GM12878 (cell line): ENCODE measurements around the gene NAA25. TPM values are rescaled to one million over a fixed set of nuclear protein-coding genes. Genes with fewer than 3 reads are reported as not detected.
A peak's percentile ranks its signal among the peaks of the same experiment; 100 is the strongest.
"Not testable (repeated sequence)": the region's sequence is repeated elsewhere in the genome, so short reads cannot be mapped to it uniquely, and the experiment has no call there.

ENCODE experiments used
- ATAC-seq: fragments of 200-7000 bp; cut with Tn5 transposase; 3 replicates; pipeline ENCODE4 v1.9.1; 2020; ENCODE audit warnings: mild to moderate bottlenecking, moderate library complexity
- BruUV-seq: library from RNA; stranded (reverse); fragments of 400-500 nt; replicated peaks from 2 replicates; lab custom pipeline; 2021; lab: Mats Ljungman, UMichigan
- CTCF ChIA-PET: fragments of 300-600 bp; sonication (Branson Sonifier 250); formaldehyde crosslinking; extraction: SDS; loops from one replicate; lab custom pipeline; 2021; ENCODE audit warnings: inconsistent platforms; lab: Yijun Ruan, JAX
- POLR2A ChIA-PET: fragments of 350-600 bp; formaldehyde crosslinking; extraction: SDS; loops from one replicate; lab custom pipeline; 2021; ENCODE audit warnings: inconsistent platforms; lab: Charles Lee
- RAD21 ChIA-PET: fragments of 300-600 bp; sonication (Branson Sonifier 250); formaldehyde crosslinking; loops from one replicate; lab custom pipeline; 2023; ENCODE audit warnings: antibody characterized with exemption; ENCODE audit not compliant: unreplicated experiment; lab: Charles Lee
- SMC1A ChIA-PET: fragments of 300-600 bp; sonication (Branson Sonifier 250); formaldehyde crosslinking; loops from one replicate; lab custom pipeline; 2023; ENCODE audit not compliant: unreplicated experiment, uncharacterized antibody; lab: Charles Lee
- DNase-seq: peaks from one replicate; pipeline ENCODE4 v3.0.0-alpha.2; 2011; ENCODE audit warnings: low read depth, low spot score
- FAIRE-seq: peaks from 3 replicates; lab custom pipeline; 2011; peaks lifted over from hg19 to GRCh38; lab: Jason Lieb, UNC
- H2AFZ ChIP-seq: 2 replicates; pipeline ENCODE4 v1.6.0; 2011; ENCODE audit warnings: low read depth, low read length, control low read depth; ENCODE audit not compliant: control insufficient read depth
- H3K27ac ChIP-seq: 2 replicates; pipeline ENCODE4 v1.5.1; 2011; ENCODE audit warnings: control low read depth; ENCODE audit not compliant: control insufficient read depth, insufficient read depth
- H3K27me3 ChIP-seq, 2 experiments: replicated peaks in 1 of 2; 2 replicates each; pipeline versions ENCODE4 v1.6.0 to v1.6.1; 2011; ENCODE audit warnings: low read length in 1 of 2; ENCODE audit not compliant: control insufficient read depth in 2 of 2, insufficient read depth in 2 of 2
- H3K36me3 ChIP-seq, 2 experiments: 2 replicates each; pipeline ENCODE4 v1.5.1; 2011; ENCODE audit warnings: low read length in 1 of 2; ENCODE audit not compliant: control insufficient read depth in 2 of 2, insufficient read depth in 2 of 2
- H3K4me1 ChIP-seq: 2 replicates; pipeline ENCODE4 v1.6.1; 2011; ENCODE audit warnings: mild to moderate bottlenecking, low read length, moderate library complexity, mixed read lengths; ENCODE audit not compliant: control insufficient read depth, insufficient read depth
- H3K4me2 ChIP-seq: 2 replicates; pipeline ENCODE4 v1.6.0; 2011; ENCODE audit warnings: control low read depth; ENCODE audit not compliant: control insufficient read depth, insufficient read depth
- H3K4me3 ChIP-seq: fragments of 200-600 bp; sonication (generic); 2 replicates; pipeline ENCODE4 v1.5.1; 2016
- H3K79me2 ChIP-seq: 2 replicates; pipeline ENCODE4 v1.6.0; 2011; ENCODE audit warnings: low read length; ENCODE audit not compliant: control insufficient read depth, insufficient read depth
- H3K9ac ChIP-seq: 2 replicates; pipeline ENCODE4 v1.8.0; 2011; ENCODE audit warnings: low read length, control low read depth, mixed read lengths; ENCODE audit not compliant: control insufficient read depth, insufficient read depth
- H3K9me3 ChIP-seq: replicated peaks from 3 replicates; pipeline ENCODE4 v1.5.1; 2011; ENCODE audit warnings: mild to moderate bottlenecking, low read length; ENCODE audit not compliant: control insufficient read depth, insufficient read depth
- H4K20me1 ChIP-seq: 2 replicates; pipeline ENCODE4 v1.6.0; 2011; ENCODE audit not compliant: control insufficient read depth, insufficient read depth
- BRCA1 ChIP-seq: IDR thresholded peaks from 2 replicates; pipeline ENCODE4 v1.6.1; 2011; ENCODE audit warnings: low read depth, low read length, improper control_type of control experiment
- E4F1 ChIP-seq: fragments of 450-650 bp; IDR thresholded peaks from 2 replicates; pipeline ENCODE4 v1.6.1; 2018; ENCODE audit warnings: borderline replicate concordance, mild to moderate bottlenecking; ENCODE audit not compliant: partially characterized antibody
- ETV6 ChIP-seq, 2 experiments: fragments of 450-650 bp in 1 of 2; IDR thresholded peaks in 1 of 2; conservative IDR thresholded peaks in 1 of 2; 2 replicates each; pipeline ENCODE4 v1.6.1; 2014; ENCODE audit warnings: antibody characterized with exemption in 1 of 2, borderline replicate concordance in 1 of 2, low read depth in 1 of 2, mild to moderate bottlenecking in 1 of 2, moderate library complexity in 1 of 2
- MLLT1 ChIP-seq: fragments of 450-650 bp; IDR thresholded peaks from 2 replicates; pipeline ENCODE4 v1.6.1; 2016; ENCODE audit warnings: mild to moderate bottlenecking
- PML ChIP-seq: IDR thresholded peaks from 2 replicates; pipeline ENCODE4 v1.6.1; 2012; ENCODE audit warnings: low read length, inconsistent platforms
- TCF3 ChIP-seq: IDR thresholded peaks from 2 replicates; pipeline ENCODE4 v1.6.1; 2012; ENCODE audit warnings: low read depth, mild to moderate bottlenecking, low read length, borderline replicate concordance; ENCODE audit not compliant: insufficient read depth
- TCF7 ChIP-seq: IDR thresholded peaks from 2 replicates; pipeline ENCODE4 v1.6.1; 2014; ENCODE audit warnings: antibody characterized with exemption, borderline replicate concordance
- ZZZ3 ChIP-seq: IDR thresholded peaks from 2 replicates; pipeline ENCODE4 v1.6.1; 2011; ENCODE audit warnings: low read depth; ENCODE audit not compliant: control insufficient read depth, insufficient read length
- WGBS: methylation state at CpG from one replicate; pipeline ENCODE4 v1.1.6; 2016; ENCODE audit warnings: low lambda C conversion rate; ENCODE audit not compliant: insufficient replicate concordance, insufficient coverage; ENCODE audit errors: missing lambda C conversion rate; 5-methylcytosine and 5-hydroxymethylcytosine counted together
- in situ Hi-C: fragments of 300-500 bp; cut with MboI; formaldehyde crosslinking; loops from 9 replicates; pipeline ENCODE4 v1.14.3; 2018; ENCODE audit warnings: mixed read lengths
- intact Hi-C: fragments of 100-400 bp; cut with micrococcal nuclease; formaldehyde crosslinking; loops from one replicate; pipeline ENCODE4 v1.14.2; 2022; ENCODE audit not compliant: unreplicated experiment
- polyA plus RNA-seq, 11 experiments: library from polyadenylated mRNA; depleted of rRNA in 4 of 11; unstranded in 6 of 11; stranded (reverse) in 5 of 11; fragments of >200 nt; fragmentation: Nextera tagmentation in 4 of 11; fragmentation: Illumina TruSeq in 1 of 11; extraction: Ambion mirVana in 4 of 11; extraction: Trizol in 1 of 11; gene quantifications; 1 replicate in 1 of 11; 2 replicates in 10 of 11; pipeline versions ENCODE4 v1.2.1 to v1.2.3, GENCODE V29; 2011 to 2016; ENCODE audit warnings: inconsistent platforms in 2 of 11, missing spikeins in 2 of 11, low read depth in 1 of 11
- total RNA-seq, 4 experiments: library from RNA; depleted of rRNA in 3 of 4; stranded (reverse); fragments of >200 nt in 3 of 4; fragmentation: Illumina TruSeq in 1 of 4; extraction: Trizol in 1 of 4; gene quantifications; 2 replicates each; pipeline versions ENCODE4 v1.2.1 to v1.2.3, GENCODE V29; 2013 to 2021

NAA25 gene
- total and polyA plus RNA-seq, 10 of the 15 experiments (the other 5 are each of a cell fraction or from before 2014, with no cell fraction given), result 15.0 to 39.2 (median 29.4) TPM

- 90% methylated on average over 8 of the region's 8 CpGs for WGBS
- intact Hi-C loops, result no loop called here
- no peak overlapping the region for H3K9ac ChIP-seq
- ATAC-seq (no peak), FAIRE-seq (no peak), DNase-seq (no peak)
- no peak overlapping the region for H3K27ac ChIP-seq
- no TSS peak for BruUV-seq
- in situ Hi-C loops, result no loop called here
- peaks cover 4% of the 10 kb centered on the region for H4K20me1 ChIP-seq
- ChIA-PET RAD21 (no interaction called here), CTCF (no interaction called here), SMC1A (no interaction called here), POLR2A (interaction anchor here (0.6 kb wide), 1 partner anchor 159 kb away, joined by 6 read pairs; no protein-coding TSS in a partner anchor)
- no peak overlapping the region for H2AFZ ChIP-seq
- H3K4me3 ChIP-seq, result no peak overlapping the region
- no peak for TF ChIP-seq E4F1
- no peak for TF ChIP-seq ETV6 (conservative IDR thresholded peaks at IDR 0.05 in 1 of 2, IDR thresholded peaks at IDR 0.05 in 1 of 2; ENCODE audit: borderline replicate concordance in 1 of 2, low read depth in 1 of 2)
- TF ChIP-seq PML, result no peak
- no peak for TF ChIP-seq ZZZ3
- no peak for TF ChIP-seq TCF3
- TF ChIP-seq MLLT1, result no peak
- no peak for TF ChIP-seq TCF7
- no peak for TF ChIP-seq BRCA1
- H3K27me3 ChIP-seq, result no peaks in the 10 kb centered on the region
- H3K4me2 ChIP-seq, result peak overlapping the region; percentile 53
- H3K4me1 ChIP-seq, result peaks cover 8% of the 10 kb centered on the region; the same call in 1 of the 2 replicates
- peaks cover 5 to 10% of the 10 kb centered on the region in 2 experiments; a peak in 3 of 4 replicates for H3K36me3 ChIP-seq
- no peaks in the 10 kb centered on the region for H3K9me3 ChIP-seq
- peaks cover 78% of the 10 kb centered on the region for H3K79me2 ChIP-seq
Observed at GRCh38 chr12:112103758-112104503, 4.7 kb downstream of the NAA25 start.

GRCh38 chr12:112102746-112103145 is 5.8 kb downstream of the NAA25 start:
- H3K27me3 ChIP-seq, ATAC-seq, BruUV-seq, H3K4me1 ChIP-seq, H3K27ac ChIP-seq, H2AFZ ChIP-seq, H4K20me1 ChIP-seq, H3K9me3 ChIP-seq, intact Hi-C loops, FAIRE-seq, H3K4me3 ChIP-seq, H3K9ac ChIP-seq, H3K36me3 ChIP-seq, in situ Hi-C loops, SMC1A ChIA-PET, RAD21 ChIA-PET, CTCF ChIA-PET, H3K4me2 ChIP-seq, DNase-seq, POLR2A ChIA-PET: not testable (repeated sequence)
- 92% methylated on average over 19 of the region's 19 CpGs for WGBS
- peaks cover 77% of the 10 kb centered on the region for H3K79me2 ChIP-seq
